ENCODE measurements around the gene ARHGEF2. TPM values are rescaled to one million over a fixed set of nuclear protein-coding genes. Genes with fewer than 3 reads are reported as not detected.

ARHGEF2 gene
- total and polyA plus RNA-seq, 9 of the 15 experiments (the other 6 are each of a cell fraction or from before 2014, with no cell fraction given): 7.1 to 162 (median 62.2) TPM

DNA sequence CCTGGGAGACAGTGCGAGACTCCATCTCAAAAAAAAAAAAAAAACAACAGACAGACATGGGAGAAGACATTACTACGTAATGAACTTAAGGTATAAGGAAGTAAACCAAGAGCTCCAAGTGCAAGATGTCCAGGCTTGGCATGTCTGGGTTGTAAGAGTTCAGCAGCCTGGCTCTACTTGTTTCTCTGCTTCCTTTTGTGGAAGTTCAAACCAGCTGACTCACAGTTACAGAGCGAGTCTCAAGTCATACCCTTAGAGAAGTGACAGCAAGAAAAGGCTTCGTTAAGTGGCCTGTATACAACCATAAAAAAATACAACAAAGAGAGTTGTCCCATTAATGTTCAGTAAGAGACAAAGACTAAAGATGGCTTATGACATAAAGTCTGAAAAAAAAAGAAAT, 68.5 kb downstream of the ARHGEF2 start (continued):
- no peak for TF ChIP-seq ZNF174 (CRISPR knock-in tag; IDR thresholded peaks at IDR 0.05)
- no peak for TF ChIP-seq NCOR1 (IDR thresholded peaks at IDR 0.05)
- TF ChIP-seq MAFF (IDR thresholded peaks at IDR 0.05; ENCODE audit: low read length): peak; percentile 61; the same call in 1 of the 2 replicates
- TF ChIP-seq ZNF316 (IDR thresholded peaks at IDR 0.05): peak; percentile 86
- no peak for TF ChIP-seq ZZZ3 (IDR thresholded peaks at IDR 0.05)
- TF ChIP-seq, protein P1, sequence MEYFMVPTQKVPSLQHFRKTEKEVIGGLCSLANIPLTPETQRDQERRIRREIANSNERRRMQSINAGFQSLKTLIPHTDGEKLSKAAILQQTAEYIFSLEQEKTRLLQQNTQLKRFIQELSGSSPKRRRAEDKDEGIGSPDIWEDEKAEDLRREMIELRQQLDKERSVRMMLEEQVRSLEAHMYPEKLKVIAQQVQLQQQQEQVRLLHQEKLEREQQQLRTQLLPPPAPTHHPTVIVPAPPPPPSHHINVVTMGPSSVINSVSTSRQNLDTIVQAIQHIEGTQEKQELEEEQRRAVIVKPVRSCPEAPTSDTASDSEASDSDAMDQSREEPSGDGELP (CRISPR knock-in tag; IDR thresholded peaks at IDR 0.05; ENCODE audit: borderline replicate concordance): no peak
- no peak for TF ChIP-seq ZNF551 (CRISPR knock-in tag; IDR thresholded peaks at IDR 0.05)
- no peak for TF ChIP-seq SETDB1 (IDR thresholded peaks at IDR 0.05; ENCODE audit: low read length)
- no peak for TF ChIP-seq EHMT2 (IDR thresholded peaks at IDR 0.05)
- no peak for TF ChIP-seq HMG20B (CRISPR knock-in tag; IDR thresholded peaks at IDR 0.05)
- no peak for TF ChIP-seq ZBED1 (IDR thresholded peaks at IDR 0.05)

DNA sequence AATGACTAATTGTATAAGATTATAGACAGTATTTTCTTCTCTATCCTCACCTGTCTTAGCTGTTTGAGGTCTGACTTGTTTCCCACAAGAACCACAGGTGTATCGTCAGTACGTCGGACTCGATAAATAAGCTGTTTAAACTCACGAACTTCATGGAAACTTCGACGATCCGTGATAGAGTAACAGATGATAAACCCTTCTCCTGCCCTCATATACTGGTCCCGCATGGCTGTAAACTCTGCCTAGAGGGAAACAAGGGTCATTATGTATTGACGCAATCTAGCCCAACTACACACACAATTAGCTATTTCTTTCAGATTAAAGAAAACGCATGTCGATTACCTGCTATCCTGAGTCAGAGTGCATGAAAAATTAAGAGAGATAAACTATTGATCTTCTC, 74.1 kb downstream of the ARHGEF2 start:
- POLR2A ChIA-PET: interaction anchor here (0.6 to 3.0 kb wide), 5 partner anchors 9 to 118 kb away, joined by 3 to 14 read pairs (median 4); no protein-coding TSS in a partner anchor
- DNase-seq (ENCODE audit: extremely low read depth in 1 of 4, low spot score in 3 of 4) (no peak), ATAC-seq (no peak), FAIRE-seq (no peak)
- CTCF ChIA-PET (ENCODE audit: low intra/inter-chr PET ratio): no interaction called here
- no peak overlapping the region for H3K9ac ChIP-seq (ENCODE audit: insufficient read depth in 1 of 2, low read depth in 2 of 2, low read length in 2 of 2)
- BruUV-seq (replicated peaks): no TSS peak
- WGBS (ENCODE audit: insufficient coverage, low coverage, missing lambda C conversion rate): 95% methylated on average over 12 of the region's 12 CpGs
- no peak overlapping the region for H3K4me2 ChIP-seq (ENCODE audit: insufficient read depth, low read length)
- peaks cover 85% of the 10 kb centered on the region for H3K36me3 ChIP-seq (ENCODE audit: control insufficient read depth, insufficient read depth, low read length)
- no peaks in the 10 kb centered on the region for H3K9me3 ChIP-seq (replicated peaks; ENCODE audit: control insufficient read depth, insufficient read depth, low read depth, low read length)
- in situ Hi-C loops (cut with MboI) (no loop called here), intact Hi-C loops (cut with micrococcal nuclease) (no loop called here)
- peaks cover 7% of the 10 kb centered on the region for H3K79me2 ChIP-seq (ENCODE audit: control insufficient read depth, insufficient read depth, low read length)
- H3K4me3 ChIP-seq: no peak overlapping the region
- H3K4me1 ChIP-seq (replicated peaks in 1 of 2; ENCODE audit: control insufficient read depth in 2 of 2, insufficient read depth in 2 of 2, low read length in 2 of 2): peaks cover 3 to 13% of the 10 kb centered on the region in 2 experiments; a peak in 3 of 5 replicates
- no peak overlapping the region for H3K27ac ChIP-seq (ENCODE audit: extremely low read depth, low read depth, low read length)
- no peaks in the 10 kb centered on the region for H3K27me3 ChIP-seq (ENCODE audit: control insufficient read depth in 2 of 2, insufficient read depth in 2 of 2, low read length in 2 of 2)
- no peaks in the 10 kb centered on the region for H4K20me1 ChIP-seq (replicated peaks; ENCODE audit: control insufficient read depth, insufficient read depth, low read length)
- H2AFZ ChIP-seq (ENCODE audit: low read depth, low read length): no peak overlapping the region
- no peaks in the 10 kb centered on the region for H3K9me1 ChIP-seq (ENCODE audit: control insufficient read depth, insufficient read depth, low read length)
- TF ChIP-seq, protein P2, sequence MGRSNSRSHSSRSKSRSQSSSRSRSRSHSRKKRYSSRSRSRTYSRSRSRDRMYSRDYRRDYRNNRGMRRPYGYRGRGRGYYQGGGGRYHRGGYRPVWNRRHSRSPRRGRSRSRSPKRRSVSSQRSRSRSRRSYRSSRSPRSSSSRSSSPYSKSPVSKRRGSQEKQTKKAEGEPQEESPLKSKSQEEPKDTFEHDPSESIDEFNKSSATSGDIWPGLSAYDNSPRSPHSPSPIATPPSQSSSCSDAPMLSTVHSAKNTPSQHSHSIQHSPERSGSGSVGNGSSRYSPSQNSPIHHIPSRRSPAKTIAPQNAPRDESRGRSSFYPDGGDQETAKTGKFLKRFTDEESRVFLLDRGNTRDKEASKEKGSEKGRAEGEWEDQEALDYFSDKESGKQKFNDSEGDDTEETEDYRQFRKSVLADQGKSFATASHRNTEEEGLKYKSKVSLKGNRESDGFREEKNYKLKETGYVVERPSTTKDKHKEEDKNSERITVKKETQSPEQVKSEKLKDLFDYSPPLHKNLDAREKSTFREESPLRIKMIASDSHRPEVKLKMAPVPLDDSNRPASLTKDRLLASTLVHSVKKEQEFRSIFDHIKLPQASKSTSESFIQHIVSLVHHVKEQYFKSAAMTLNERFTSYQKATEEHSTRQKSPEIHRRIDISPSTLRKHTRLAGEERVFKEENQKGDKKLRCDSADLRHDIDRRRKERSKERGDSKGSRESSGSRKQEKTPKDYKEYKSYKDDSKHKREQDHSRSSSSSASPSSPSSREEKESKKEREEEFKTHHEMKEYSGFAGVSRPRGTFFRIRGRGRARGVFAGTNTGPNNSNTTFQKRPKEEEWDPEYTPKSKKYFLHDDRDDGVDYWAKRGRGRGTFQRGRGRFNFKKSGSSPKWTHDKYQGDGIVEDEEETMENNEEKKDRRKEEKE (IDR thresholded peaks at IDR 0.05; ENCODE audit: borderline replicate concordance in 1 of 2, control insufficient read depth in 1 of 2, low read depth in 2 of 2, low read length in 1 of 2): no peak
- TF ChIP-seq TBP (optimal IDR thresholded peaks at IDR 0.05; ENCODE audit: low read depth, low read length): no peak
- no peak for TF ChIP-seq NRF1 (conservative IDR thresholded peaks at IDR 0.05 in 1 of 2, IDR thresholded peaks at IDR 0.05 in 1 of 2)
- TF ChIP-seq PHF21A (IDR thresholded peaks at IDR 0.05; ENCODE audit: borderline replicate concordance, low read depth): no peak
- TF ChIP-seq POLR2A (conservative IDR thresholded peaks at IDR 0.05): no peak
- no peak for TF ChIP-seq PTRF (tag; IDR thresholded peaks at IDR 0.05)
- TF ChIP-seq SMARCC2 (IDR thresholded peaks at IDR 0.05; ENCODE audit: low read depth): no peak
- no peak for TF ChIP-seq C11orf30 (IDR thresholded peaks at IDR 0.05; ENCODE audit: low read depth)
- no peak for TF ChIP-seq ZNF165 (CRISPR knock-in tag; IDR thresholded peaks at IDR 0.05; ENCODE audit: borderline replicate concordance)
- no peak for TF ChIP-seq ZNF232 (CRISPR knock-in tag; IDR thresholded peaks at IDR 0.05)
- no peak for TF ChIP-seq SAFB (IDR thresholded peaks at IDR 0.05; ENCODE audit: borderline replicate concordance, low read depth, low read length)
- no peak for TF ChIP-seq CBX3 (IDR thresholded peaks at IDR 0.05; ENCODE audit: borderline replicate concordance in 1 of 2, low read length in 2 of 2)

Data from K562 (cell line).